Activated naive CD4-positive, alpha-beta T cell treated with anti-CD3 and anti-CD28 coated beads, Interleukin-2, amount 10 ng/mL, durations not matched to agents 7 days and 5 days (primary cell): ENCODE measurements around the gene TNN.
A peak's percentile ranks its signal among the peaks of the same experiment; 100 is the strongest.
"Not testable (repeated sequence)": the region's sequence is repeated elsewhere in the genome, so short reads cannot be mapped to it uniquely, and the experiment has no call there.

Experiments
- CTCF ChIA-PET: fragments of 350-600 bp; sonication (Branson Sonifier 250); formaldehyde crosslinking; loops from one replicate; lab custom pipeline; 2021; ENCODE audit warnings: antibody characterized with exemption; lab: Charles Lee
- DNase-seq: peaks from one replicate; pipeline ENCODE4 v3.0.0-alpha.2; 2020
- H3K27ac Mint-ChIP-seq: one replicate; pipeline ENCODE4 v1.8.0; 2021; ENCODE audit warnings: mild to moderate bottlenecking, moderate library complexity, mixed read lengths
- H3K27me3 Mint-ChIP-seq: one replicate; pipeline ENCODE4 v1.8.0; 2021; ENCODE audit warnings: mild to moderate bottlenecking, mixed read lengths
- H3K36me3 Mint-ChIP-seq: one replicate; pipeline ENCODE4 v1.8.0; 2021; ENCODE audit warnings: mixed read lengths
- H3K4me1 Mint-ChIP-seq: one replicate; pipeline ENCODE4 v1.8.0; 2021; ENCODE audit warnings: mixed read lengths
- H3K4me3 Mint-ChIP-seq: one replicate; pipeline ENCODE4 v1.8.0; 2021; ENCODE audit warnings: mild to moderate bottlenecking, moderate library complexity, mixed read lengths
- H3K9me3 Mint-ChIP-seq: one replicate; pipeline ENCODE4 v1.8.0; 2021; ENCODE audit warnings: mixed read lengths

TNN gene

DNA sequence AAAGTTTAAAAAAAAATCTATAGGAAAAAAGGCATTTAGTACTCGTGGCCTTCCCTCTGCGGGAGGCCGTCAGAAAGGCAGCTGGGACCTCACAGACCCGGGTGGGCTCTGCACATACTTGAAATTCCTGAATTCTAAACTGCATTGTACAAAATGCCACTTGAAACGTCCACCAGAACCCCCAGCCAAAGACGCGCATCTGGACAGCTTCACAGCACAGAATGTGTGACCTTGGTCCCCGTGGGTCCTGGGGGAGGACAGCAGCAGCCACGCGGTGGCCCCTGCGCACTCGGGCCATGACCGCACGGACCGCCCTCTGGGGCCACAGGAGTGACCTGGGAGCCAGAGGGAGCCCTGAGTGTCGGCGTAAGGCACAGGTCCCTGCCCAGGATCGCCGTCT, 23.8 kb upstream of the TNN start:
- H3K4me3 Mint-ChIP-seq = no peak overlapping the region
- H3K9me3 Mint-ChIP-seq = no peaks in the 10 kb centered on the region
- no peaks in the 10 kb centered on the region for H3K4me1 Mint-ChIP-seq
- CTCF ChIA-PET = no interaction called here
- H3K27ac Mint-ChIP-seq = no peak overlapping the region
- peaks cover 18% of the 10 kb centered on the region for H3K27me3 Mint-ChIP-seq
- H3K36me3 Mint-ChIP-seq = no peaks in the 10 kb centered on the region
- no peak for DNase-seq

DNA sequence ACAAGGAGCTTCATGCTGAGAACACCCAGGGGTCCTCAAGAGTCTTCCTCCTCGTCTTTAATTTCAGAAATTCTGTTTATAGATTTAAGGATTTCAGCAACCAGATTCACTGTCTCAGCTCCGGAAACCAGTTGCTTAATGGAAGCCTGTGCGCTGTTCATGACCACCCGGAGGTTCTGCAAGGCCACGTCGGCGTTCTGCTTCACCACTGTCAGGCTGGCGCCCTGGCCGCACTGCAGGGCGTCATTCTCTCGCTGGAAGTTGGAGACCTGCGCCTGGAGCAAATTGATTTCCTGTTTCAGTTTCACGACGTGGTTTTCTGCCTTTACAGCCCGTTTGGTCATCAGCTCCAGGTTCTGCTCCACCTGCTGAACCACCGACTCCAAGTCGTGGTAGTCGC, 23.0 kb upstream of the TNN start:
- not testable (repeated sequence) for H3K4me3 Mint-ChIP-seq, DNase-seq, H3K36me3 Mint-ChIP-seq, H3K4me1 Mint-ChIP-seq, H3K27ac Mint-ChIP-seq, H3K9me3 Mint-ChIP-seq
- H3K27me3 Mint-ChIP-seq = peaks cover 22% of the 10 kb centered on the region
- CTCF ChIA-PET = interaction anchor here (0.7 kb wide), 1 partner anchor 356 kb away, joined by 4 read pairs; no protein-coding TSS in a partner anchor

DNA sequence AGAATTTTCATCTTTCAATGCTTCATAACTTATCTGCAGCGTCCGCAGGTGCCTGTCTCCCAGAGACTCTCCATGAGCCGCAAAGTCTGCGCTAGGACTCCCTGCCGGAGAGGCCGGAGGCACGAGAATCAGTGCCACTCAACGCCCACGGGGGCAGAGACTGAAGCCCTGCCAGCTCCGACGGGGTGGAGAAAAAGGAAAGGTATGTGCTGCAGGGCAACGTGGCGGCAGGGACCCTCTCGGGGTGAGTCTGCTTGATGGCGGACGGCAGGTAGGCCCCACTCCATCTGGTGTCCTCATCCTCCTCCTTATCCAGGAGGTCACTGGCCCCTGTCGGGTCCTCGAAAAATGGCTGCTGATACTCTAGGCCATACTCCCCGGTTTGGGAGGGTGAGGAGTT, 22.5 kb upstream of the TNN start:
- H3K36me3 Mint-ChIP-seq = no peaks in the 10 kb centered on the region
- no peak overlapping the region for H3K4me3 Mint-ChIP-seq
- no peak overlapping the region for H3K27ac Mint-ChIP-seq
- DNase-seq = no peak
- CTCF ChIA-PET = interaction anchor here (0.6 to 1.1 kb wide), 3 partner anchors 80 to 543 kb away, joined by 3 to 4 read pairs (median 3); no protein-coding TSS in a partner anchor
- peaks cover 19% of the 10 kb centered on the region for H3K27me3 Mint-ChIP-seq
- no peaks in the 10 kb centered on the region for H3K4me1 Mint-ChIP-seq
- no peaks in the 10 kb centered on the region for H3K9me3 Mint-ChIP-seq

DNA sequence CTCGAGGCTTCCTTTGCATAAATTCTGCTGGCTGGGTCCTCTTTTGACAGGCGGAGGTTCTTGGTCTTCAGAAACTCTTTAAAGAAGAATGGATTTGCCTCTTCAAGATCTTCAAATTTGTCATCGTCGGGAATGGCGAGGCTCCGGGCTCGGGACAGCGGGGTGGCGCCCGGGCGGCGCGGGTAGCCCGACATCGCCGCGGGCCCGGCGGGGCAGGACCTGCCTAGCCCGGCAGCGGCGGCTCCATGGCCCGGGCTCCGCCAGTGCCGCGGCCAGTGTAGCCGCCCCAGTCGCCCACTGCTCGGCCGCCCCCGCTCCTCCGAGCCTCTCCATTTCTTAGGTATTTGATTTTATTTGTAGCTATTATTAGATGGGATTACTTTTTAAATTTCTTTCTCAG, 22.1 kb upstream of the TNN start:
- Mint-ChIP-seq H3K4me3 (no peak overlapping the region), H3K36me3 (no peaks in the 10 kb centered on the region), H3K4me1 (no peaks in the 10 kb centered on the region), H3K27me3 (peaks cover 19% of the 10 kb centered on the region), H3K9me3 (no peaks in the 10 kb centered on the region), H3K27ac (no peak overlapping the region)
- DNase-seq = no peak
- CTCF ChIA-PET = interaction anchor here (0.6 to 1.1 kb wide), 2 partner anchors 80 to 543 kb away, joined by 3 read pairs; no protein-coding TSS in a partner anchor

DNA sequence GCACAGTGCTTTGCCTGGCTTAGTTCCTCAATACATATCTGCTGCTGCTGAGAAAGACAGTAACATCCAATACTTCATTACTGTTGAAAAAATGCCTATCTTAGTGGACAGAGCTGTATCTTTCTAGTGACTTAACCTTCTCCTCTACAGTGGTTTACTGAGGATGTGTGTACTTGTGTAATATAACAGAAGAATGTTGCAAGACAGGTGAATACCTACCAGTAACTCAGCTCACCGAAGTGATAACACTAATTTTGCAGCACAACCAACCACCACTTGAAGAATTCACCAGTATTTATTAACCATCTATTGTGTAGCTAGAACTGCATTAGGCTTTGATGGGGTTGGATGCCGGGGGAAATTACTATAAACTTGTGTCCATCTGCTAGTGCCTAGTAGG, 16.6 kb upstream of the TNN start:
- no peaks in the 10 kb centered on the region for H3K36me3 Mint-ChIP-seq
- no peak overlapping the region for H3K27ac Mint-ChIP-seq
- no peak for DNase-seq
- no peak overlapping the region for H3K4me3 Mint-ChIP-seq
- H3K4me1 Mint-ChIP-seq = no peaks in the 10 kb centered on the region
- peaks cover 22% of the 10 kb centered on the region for H3K27me3 Mint-ChIP-seq
- no peaks in the 10 kb centered on the region for H3K9me3 Mint-ChIP-seq
- CTCF ChIA-PET = interaction anchor here (0.6 kb wide), 1 partner anchor 20 kb away, joined by 4 read pairs; no protein-coding TSS in a partner anchor

DNA sequence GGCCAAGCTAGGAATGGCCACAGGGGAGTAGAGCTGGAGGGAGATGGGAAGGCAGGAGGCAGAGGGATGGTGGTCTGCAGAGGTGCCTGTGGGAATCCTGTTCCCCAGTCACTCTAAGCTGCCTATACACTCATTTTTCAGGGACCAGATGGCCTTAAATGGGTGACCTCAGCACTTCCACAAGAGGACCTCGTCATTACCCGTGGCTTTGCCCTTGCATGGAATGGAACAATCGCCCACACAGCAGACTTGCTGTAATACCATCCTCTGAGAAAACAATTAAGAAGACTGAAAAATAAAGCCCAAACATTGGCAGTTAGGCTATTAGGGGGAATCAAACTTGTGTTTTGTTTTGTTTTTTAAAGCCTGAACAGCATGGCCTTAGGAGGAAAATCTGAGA, 12.9 kb upstream of the TNN start:
- H3K9me3 Mint-ChIP-seq = peaks cover 3% of the 10 kb centered on the region
- no peak overlapping the region for H3K4me3 Mint-ChIP-seq
- DNase-seq = no peak
- CTCF ChIA-PET = interaction anchor here (1.8 kb wide), 1 partner anchor 8 kb away, joined by 5 read pairs; no protein-coding TSS in a partner anchor
- H3K36me3 Mint-ChIP-seq = no peaks in the 10 kb centered on the region
- peaks cover 14% of the 10 kb centered on the region for H3K27me3 Mint-ChIP-seq
- no peak overlapping the region for H3K27ac Mint-ChIP-seq
- H3K4me1 Mint-ChIP-seq = no peaks in the 10 kb centered on the region

- no peaks in the 10 kb centered on the region for H3K9me3 Mint-ChIP-seq
- CTCF ChIA-PET = interaction anchor here (1.4 kb wide), 1 partner anchor 9 kb away, joined by 5 read pairs; no protein-coding TSS in a partner anchor
- H3K27ac Mint-ChIP-seq = no peak overlapping the region
- no peaks in the 10 kb centered on the region for H3K36me3 Mint-ChIP-seq
- H3K4me3 Mint-ChIP-seq = no peak overlapping the region
- peaks cover 21% of the 10 kb centered on the region for H3K27me3 Mint-ChIP-seq
- DNase-seq = no peak
- H3K4me1 Mint-ChIP-seq = no peaks in the 10 kb centered on the region
Observed at GRCh38 chr1:175062339-175062738, 5.3 kb upstream of the TNN start.

DNA sequence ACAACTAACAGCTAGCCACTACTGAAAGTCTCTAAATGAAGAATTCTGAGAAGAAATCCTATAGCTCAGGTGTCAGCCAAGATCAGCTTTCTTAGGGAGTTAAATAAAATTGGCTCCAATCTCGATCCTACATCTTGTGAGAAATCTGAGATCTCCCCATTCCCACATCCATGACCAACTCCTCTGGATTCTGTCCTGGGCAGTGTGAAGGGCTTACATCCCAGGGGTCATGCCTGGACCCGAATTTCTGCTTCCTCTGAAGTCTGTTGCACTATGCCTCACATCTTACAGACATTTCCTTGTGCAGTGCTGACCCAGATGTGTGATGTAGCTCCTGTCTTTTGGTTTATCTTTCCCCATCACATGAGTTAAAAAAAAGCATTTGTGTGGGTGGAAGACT, 4.8 kb upstream of the TNN start:
- CTCF ChIA-PET = interaction anchor here (1.4 kb wide), 1 partner anchor 9 kb away, joined by 5 read pairs; no protein-coding TSS in a partner anchor
- no peak overlapping the region for H3K4me3 Mint-ChIP-seq
- no peaks in the 10 kb centered on the region for H3K9me3 Mint-ChIP-seq

GRCh38 chr1:175070818-175071217, 3.2 kb downstream of the TNN start:
- peaks cover 57% of the 10 kb centered on the region for H3K27me3 Mint-ChIP-seq
- no peak overlapping the region for H3K27ac Mint-ChIP-seq
- peaks cover 20% of the 10 kb centered on the region for H3K4me1 Mint-ChIP-seq
- H3K36me3 Mint-ChIP-seq = no peaks in the 10 kb centered on the region
- no peak overlapping the region for H3K4me3 Mint-ChIP-seq
- DNase-seq = no peak
- no peaks in the 10 kb centered on the region for H3K9me3 Mint-ChIP-seq
- CTCF ChIA-PET = no interaction called here

More for the DNA sequence above, 4.8 kb upstream of the TNN start:
- no peak for DNase-seq
- no peaks in the 10 kb centered on the region for H3K4me1 Mint-ChIP-seq
- H3K27me3 Mint-ChIP-seq = peaks cover 25% of the 10 kb centered on the region
- H3K27ac Mint-ChIP-seq = no peak overlapping the region
- no peaks in the 10 kb centered on the region for H3K36me3 Mint-ChIP-seq

GRCh38 chr1:175071276-175071943, 3.8 kb downstream of the TNN start:
- no peaks in the 10 kb centered on the region for H3K36me3 Mint-ChIP-seq
- CTCF ChIA-PET = no interaction called here
- no peak overlapping the region for H3K4me3 Mint-ChIP-seq
- peaks cover 57% of the 10 kb centered on the region for H3K27me3 Mint-ChIP-seq
- H3K9me3 Mint-ChIP-seq = no peaks in the 10 kb centered on the region
- DNase-seq = no peak
- H3K4me1 Mint-ChIP-seq = peaks cover 20% of the 10 kb centered on the region
- no peak overlapping the region for H3K27ac Mint-ChIP-seq

DNA sequence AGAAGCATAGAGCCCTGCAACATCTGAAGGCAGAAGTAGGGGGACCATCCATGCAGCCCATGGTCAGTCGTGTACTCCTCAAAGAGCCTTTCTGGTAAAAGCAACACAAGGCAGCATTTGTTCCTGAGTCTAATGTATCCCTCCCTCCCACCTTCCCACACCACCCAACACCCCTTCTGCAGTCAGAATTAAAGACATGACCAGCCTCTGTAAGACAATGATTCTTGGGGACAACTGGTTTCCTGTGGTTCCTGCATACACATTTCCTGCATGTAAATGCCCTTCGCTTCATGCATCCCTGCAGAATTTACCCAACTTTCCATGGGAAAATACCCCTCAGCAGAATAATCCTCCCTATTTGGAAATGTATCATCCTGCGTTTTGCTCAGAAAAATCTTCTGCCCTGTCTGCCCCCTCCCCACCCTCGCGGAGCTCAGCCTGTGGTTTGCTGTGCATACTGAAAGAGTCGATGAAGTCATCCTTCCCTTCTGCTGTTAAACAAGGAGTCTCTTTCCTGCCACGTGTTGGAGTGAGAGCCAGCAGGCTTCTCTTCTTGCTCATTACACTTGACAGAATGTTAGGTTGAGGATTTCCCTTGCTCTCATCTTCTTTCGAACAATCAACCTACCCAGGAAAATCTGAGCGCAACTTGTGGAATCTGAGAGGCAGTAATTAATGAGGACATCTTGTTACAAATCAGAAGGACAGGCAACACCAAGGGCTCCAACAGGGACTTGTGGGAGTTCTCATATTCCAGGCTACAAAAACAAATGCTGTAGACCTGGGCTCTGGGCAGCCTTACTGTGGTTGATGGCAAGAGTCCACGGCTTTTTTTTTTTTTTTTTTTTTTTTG, 4.7 kb downstream of the TNN start:
- peaks cover 53% of the 10 kb centered on the region for H3K27me3 Mint-ChIP-seq
- peaks cover 20% of the 10 kb centered on the region for H3K4me1 Mint-ChIP-seq
- peak overlapping the region; percentile 1 for H3K4me3 Mint-ChIP-seq
- H3K9me3 Mint-ChIP-seq = no peaks in the 10 kb centered on the region
- H3K36me3 Mint-ChIP-seq = no peaks in the 10 kb centered on the region
- H3K27ac Mint-ChIP-seq = no peak overlapping the region
- peak; percentile 46 for DNase-seq
- CTCF ChIA-PET = no interaction called here

- Mint-ChIP-seq H3K27ac (no peak overlapping the region), H3K4me3 (no peak overlapping the region), H3K27me3 (peaks cover 50% of the 10 kb centered on the region), H3K4me1 (peaks cover 20% of the 10 kb centered on the region), H3K9me3 (no peaks in the 10 kb centered on the region), H3K36me3 (no peaks in the 10 kb centered on the region)
- CTCF ChIA-PET = interaction anchor here (0.9 kb wide), 1 partner anchor 246 kb away, joined by 3 read pairs; no protein-coding TSS in a partner anchor
- DNase-seq = no peak
Observed at GRCh38 chr1:175073061-175073460, 5.4 kb downstream of the TNN start.

DNA sequence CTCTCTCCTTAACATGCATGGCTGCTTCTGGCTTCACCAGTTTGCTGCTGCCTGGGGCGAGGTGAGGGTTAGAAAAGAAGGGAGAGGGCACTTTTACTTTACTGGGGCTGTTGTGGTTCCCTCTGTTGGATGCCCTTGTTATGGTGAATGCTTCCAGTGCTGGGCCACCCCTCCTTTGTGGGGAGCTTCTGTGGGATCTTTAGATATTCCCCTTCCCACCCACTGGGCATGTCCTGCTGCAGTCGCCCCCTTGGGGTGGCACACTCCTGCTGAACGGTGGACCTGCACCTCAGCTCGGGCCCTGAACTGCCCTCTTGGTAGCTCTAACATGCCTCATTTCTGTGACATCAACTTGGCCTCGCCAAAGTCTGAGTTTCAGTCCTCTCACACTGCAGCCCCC, 6.0 kb downstream of the TNN start:
- CTCF ChIA-PET = interaction anchor here (0.6 to 0.9 kb wide), 2 partner anchors 52 to 245 kb away, joined by 3 read pairs; no protein-coding TSS in a partner anchor
- no peak overlapping the region for H3K4me3 Mint-ChIP-seq
- no peak for DNase-seq

More for the DNA sequence above, 6.0 kb downstream of the TNN start:
- H3K4me1 Mint-ChIP-seq = peaks cover 20% of the 10 kb centered on the region
- H3K9me3 Mint-ChIP-seq = no peaks in the 10 kb centered on the region
- H3K36me3 Mint-ChIP-seq = no peaks in the 10 kb centered on the region
- H3K27me3 Mint-ChIP-seq = peaks cover 50% of the 10 kb centered on the region
- H3K27ac Mint-ChIP-seq = no peak overlapping the region
